ENCODE data around the gene MSI2.

Gene MSI2

DNA sequence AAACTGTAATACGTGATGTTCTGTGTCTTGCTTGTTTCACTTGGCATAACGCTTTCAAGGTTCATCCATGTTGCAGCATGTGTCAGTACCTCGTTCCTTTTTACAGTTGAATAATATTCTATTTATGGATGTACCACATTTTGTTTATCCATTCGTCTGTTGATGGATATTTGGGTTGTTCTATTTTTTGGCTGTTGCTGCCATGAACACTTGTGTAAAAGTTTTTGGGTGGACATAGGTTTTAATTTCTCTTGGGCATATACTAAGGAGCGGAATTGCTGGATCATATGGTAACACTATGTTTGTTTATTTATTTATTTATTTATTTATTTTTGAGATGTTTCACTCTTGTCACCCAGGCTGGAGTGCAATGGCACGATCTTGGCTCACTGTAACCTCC lies 137.0 kb downstream of the MSI2 start:
- no peak overlapping the region for H3K27ac ChIP-seq
- TF ChIP-seq, protein P1, sequence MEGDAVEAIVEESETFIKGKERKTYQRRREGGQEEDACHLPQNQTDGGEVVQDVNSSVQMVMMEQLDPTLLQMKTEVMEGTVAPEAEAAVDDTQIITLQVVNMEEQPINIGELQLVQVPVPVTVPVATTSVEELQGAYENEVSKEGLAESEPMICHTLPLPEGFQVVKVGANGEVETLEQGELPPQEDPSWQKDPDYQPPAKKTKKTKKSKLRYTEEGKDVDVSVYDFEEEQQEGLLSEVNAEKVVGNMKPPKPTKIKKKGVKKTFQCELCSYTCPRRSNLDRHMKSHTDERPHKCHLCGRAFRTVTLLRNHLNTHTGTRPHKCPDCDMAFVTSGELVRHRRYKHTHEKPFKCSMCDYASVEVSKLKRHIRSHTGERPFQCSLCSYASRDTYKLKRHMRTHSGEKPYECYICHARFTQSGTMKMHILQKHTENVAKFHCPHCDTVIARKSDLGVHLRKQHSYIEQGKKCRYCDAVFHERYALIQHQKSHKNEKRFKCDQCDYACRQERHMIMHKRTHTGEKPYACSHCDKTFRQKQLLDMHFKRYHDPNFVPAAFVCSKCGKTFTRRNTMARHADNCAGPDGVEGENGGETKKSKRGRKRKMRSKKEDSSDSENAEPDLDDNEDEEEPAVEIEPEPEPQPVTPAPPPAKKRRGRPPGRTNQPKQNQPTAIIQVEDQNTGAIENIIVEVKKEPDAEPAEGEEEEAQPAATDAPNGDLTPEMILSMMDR (conservative IDR thresholded peaks at IDR 0.05): no peak

DNA sequence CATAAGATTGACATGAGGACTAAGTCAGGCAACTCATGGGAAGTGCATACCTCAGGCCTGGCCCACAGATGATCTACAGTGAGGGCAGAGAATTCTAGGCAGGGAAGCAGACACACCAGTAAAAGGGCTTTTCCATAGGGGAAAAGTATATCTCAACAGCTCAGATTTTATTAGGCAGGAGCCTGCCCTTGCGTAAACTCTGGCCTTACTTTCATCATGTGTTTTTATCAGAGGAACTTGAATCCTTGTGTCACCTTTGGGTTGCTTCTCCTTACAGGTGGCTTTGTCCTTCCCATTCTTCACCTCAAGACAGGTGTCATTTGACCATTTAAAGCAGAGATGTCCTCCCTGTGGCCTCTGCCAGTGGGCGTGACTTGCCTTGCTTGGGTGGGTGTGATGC lies 138.1 kb downstream of the MSI2 start:
- no peak overlapping the region for H3K27ac ChIP-seq
- TF ChIP-seq, protein P1 (conservative IDR thresholded peaks at IDR 0.05): no peak

DNA sequence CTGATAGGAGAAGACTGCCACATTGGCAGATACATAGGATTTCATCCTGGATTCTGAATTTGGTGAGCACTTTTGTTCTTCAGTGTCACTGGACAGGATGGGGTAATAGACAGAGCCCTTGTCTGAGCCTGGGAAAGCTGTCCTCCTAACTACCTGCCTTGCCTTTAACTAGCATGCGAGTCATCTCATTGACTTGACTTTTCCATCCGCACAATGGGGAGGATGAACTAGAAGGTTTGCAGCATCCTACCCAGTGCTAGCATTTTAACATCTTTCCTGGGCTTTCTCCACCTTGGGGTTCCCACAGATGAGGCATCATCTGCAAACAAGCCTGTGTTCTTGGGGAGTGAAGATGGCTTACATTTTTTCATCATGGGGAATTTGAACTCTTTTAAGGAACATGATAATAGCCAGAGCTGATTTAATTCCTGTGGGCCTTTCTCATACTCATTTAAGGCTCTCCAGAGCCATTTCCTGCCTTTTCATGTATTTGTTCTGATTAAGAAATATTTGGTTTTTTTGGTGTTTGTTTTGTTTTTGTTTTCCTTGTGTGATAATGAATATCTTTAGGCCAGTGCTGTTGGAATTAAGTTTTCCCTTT lies 139.5 kb downstream of the MSI2 start:
- TF ChIP-seq, protein P1 (conservative IDR thresholded peaks at IDR 0.05): no peak
- H3K27ac ChIP-seq: no peak overlapping the region

DNA sequence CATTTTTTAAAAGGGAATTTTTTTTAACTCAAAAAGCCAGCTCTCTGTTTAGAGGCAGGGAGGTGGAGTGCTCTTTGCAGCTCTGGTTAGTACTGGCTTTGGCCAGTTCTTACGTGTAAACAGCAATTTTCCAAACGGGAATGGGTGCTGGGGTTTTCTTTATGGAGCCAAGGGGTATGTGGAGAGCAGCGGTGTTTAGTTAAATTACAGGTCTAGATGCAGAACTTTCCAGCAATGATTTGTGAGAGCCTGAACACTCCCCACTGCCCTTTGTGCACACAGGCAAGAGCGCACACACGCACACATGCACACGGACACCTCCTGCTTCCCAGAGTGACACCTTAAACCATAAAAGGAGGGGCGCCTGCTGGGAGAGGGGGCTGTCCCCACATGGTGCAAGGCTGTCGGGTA lies 140.2 kb downstream of the MSI2 start:
- H3K27ac ChIP-seq: no peak overlapping the region
- TF ChIP-seq, protein P1 (conservative IDR thresholded peaks at IDR 0.05): no peak

DNA sequence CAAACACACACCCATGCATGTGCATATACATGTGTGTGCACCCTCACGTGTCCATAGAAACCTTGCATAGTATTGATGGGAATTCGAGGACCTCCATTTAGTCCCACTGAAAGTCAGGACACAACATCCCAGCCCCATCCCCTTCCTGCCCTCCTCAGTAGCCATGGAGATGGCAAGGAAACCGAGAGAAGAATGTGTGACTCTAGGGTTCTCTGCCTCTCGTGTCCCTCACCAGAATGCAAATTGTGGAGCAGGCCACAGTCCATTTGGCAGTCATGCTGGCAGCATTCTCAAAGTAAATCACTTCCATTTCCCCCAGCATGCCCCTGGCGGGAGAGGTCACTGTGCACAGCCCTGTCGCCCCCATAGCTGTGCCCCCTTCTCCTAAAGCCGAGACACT lies 141.1 kb downstream of the MSI2 start:
- TF ChIP-seq, protein P1 (conservative IDR thresholded peaks at IDR 0.05): no peak
- no peak overlapping the region for H3K27ac ChIP-seq

DNA sequence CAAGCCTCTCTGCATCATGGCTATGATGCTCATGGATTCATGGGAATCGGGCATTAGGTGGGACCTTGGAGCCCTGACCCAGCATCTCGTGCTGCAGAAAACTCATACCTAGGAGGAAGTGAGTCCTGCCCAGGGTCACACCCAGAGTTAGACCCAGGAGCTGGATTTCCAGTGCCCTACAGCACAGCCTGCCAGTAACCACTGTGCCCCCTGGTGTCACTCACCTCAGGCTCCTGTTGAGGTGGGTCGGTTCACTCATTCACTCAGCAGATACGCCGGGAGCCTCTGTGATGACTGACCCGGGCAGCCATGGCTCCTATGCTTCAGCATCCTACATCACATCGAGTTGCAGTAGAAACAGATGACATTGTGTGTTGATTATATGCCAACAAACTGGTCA lies 143.4 kb downstream of the MSI2 start:
- H3K27ac ChIP-seq: no peak overlapping the region
- TF ChIP-seq, protein P1 (conservative IDR thresholded peaks at IDR 0.05): no peak

DNA sequence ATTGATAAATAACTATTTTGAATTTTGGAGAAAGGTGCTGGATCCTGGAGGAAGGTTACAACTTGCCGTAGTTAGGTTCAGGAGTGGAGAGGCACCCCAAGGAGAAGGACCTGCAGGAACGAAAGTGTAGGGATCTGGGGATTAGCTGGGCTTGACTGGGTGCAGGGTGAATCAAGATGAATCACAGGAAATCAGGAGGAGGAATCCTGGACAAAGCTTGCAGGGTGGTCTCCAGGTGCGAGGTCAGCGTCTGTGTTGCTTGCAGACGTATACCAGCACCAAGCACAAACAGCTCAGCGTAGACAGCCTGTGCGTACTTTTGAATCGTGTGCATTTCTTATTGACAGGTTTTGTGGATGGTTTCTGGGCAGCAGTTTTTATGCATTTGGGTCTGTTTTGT lies 144.3 kb downstream of the MSI2 start:
- no peak overlapping the region for H3K27ac ChIP-seq
- TF ChIP-seq, protein P1 (conservative IDR thresholded peaks at IDR 0.05): no peak

Data from VCaP (cell line).